ENCODE results near the gene ZDHHC14.

DNA sequence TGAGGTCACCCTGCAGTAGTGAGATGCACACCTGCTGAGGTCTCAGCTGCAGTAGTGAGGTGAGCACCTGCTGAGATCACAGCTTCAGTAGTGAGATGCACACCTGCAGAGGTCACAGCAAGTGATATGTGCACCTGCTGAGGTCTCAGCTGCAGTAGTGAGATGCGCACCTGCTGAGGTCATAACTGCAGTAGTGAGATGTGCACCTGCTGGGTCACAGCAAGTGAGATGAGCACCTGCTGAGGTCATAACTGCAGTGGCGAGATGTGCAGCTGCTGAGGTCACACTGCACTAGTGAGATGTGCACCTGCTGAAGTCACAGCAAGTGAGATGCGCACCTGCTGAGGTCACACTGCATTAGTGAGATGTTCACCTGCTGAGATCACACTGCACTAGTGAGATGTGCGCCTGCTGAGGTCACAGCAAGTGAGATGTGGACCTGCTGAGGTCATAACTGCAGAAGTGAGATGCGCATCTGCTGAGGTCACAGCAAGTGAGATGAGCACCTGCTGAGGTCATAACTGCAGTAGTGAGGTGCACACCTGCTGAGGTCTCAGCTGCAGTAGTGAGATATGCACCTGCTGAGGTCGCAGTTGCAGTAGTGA lies 20.8 kb downstream of the ZDHHC14 start:
- TF ChIP-seq YY1 (IDR thresholded peaks at IDR 0.05; ENCODE audit: insufficient read depth, insufficient read length) (no peak), ZNF274 (IDR thresholded peaks at IDR 0.05; ENCODE audit: low read depth, low read length) (no peak)
